Epithelial cell of esophagus (primary cell): ENCODE results near the gene XKR7.

Experiments used
- DNase-seq: peaks from one replicate; pipeline ENCODE4 v3.0.0; 2010; ENCODE audit warnings: low read depth
- H3K4me3 ChIP-seq: 2 replicates; pipeline ENCODE4 v1.5.1; 2011; ENCODE audit warnings: mild to moderate bottlenecking, low read length, control low read depth
- CTCF ChIP-seq: IDR thresholded peaks from 2 replicates; pipeline ENCODE4 v1.5.1; 2011; ENCODE audit warnings: low read depth, mild to moderate bottlenecking, low read length, control low read depth, inconsistent platforms; ENCODE audit not compliant: insufficient read depth; ENCODE audit errors: missing control alignments

XKR7 gene

GRCh38 chr20:31943052-31943471 lies 24.9 kb upstream of the XKR7 start:
- no peak for TF ChIP-seq CTCF
- DNase-seq = no peak
- no peak overlapping the region for H3K4me3 ChIP-seq

GRCh38 chr20:31945319-31945718 lies 22.6 kb upstream of the XKR7 start:
- H3K4me3 ChIP-seq = no peak overlapping the region
- TF ChIP-seq CTCF = no peak
- DNase-seq = no peak

GRCh38 chr20:31945785-31946184 lies 22.2 kb upstream of the XKR7 start:
- DNase-seq = no peak
- H3K4me3 ChIP-seq = no peak overlapping the region
- no peak for TF ChIP-seq CTCF

- DNase-seq = no peak
- no peak overlapping the region for H3K4me3 ChIP-seq
- TF ChIP-seq CTCF = no peak
Observed at GRCh38 chr20:31948008-31948407, 19.9 kb upstream of the XKR7 start.

- H3K4me3 ChIP-seq = no peak overlapping the region
- TF ChIP-seq CTCF = no peak
- DNase-seq = no peak
Observed at GRCh38 chr20:31949877-31950646, 17.9 kb upstream of the XKR7 start.

- TF ChIP-seq CTCF = no peak
- H3K4me3 ChIP-seq = peak overlapping the region; percentile 96
- no peak for DNase-seq
Observed at GRCh38 chr20:31951203-31951529, 16.8 kb upstream of the XKR7 start.

- TF ChIP-seq CTCF = peak; percentile 95
- peak; percentile 95 for DNase-seq
- peak within 1 kb of the TSS; percentile 96 for H3K4me3 ChIP-seq
Observed at GRCh38 chr20:31951530-31952453, 16.2 kb upstream of the XKR7 start, which contains the start of gene PDRG1. Gene PDRG1, minus strand, starts transcription at chr20:31952046. Its CDS starts 85 bp downstream, at chr20:31951961.
